ENCODE results near the gene SLC12A8. TPM values are rescaled to one million over a fixed set of nuclear protein-coding genes. Genes with fewer than 3 reads are reported as not detected.

SLC12A8 gene
- total RNA-seq, 1 donor from 2014 or later: 8.0 TPM

DNA sequence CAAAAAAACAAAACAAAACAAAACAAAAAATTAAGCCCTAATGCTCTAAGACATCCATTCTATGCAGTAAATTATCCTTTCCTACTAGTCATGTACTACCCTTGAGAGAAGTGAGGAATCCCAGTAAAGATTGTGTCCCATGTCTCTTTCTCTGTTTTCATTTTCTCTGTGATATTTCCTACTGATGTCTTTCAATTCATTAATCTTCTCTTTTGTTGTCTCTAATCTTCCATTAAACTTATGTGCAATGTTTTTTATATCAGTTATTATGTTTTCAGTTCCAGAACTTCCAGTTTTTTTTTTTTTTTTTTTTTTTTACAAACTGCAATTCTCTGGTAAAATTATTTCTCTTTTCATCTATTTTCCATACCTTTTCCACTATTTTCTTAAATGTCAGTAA lies 44.1 kb upstream of the SLC12A8 start:
- Mint-ChIP-seq H3K27ac (no peak overlapping the region), H3K9me3 (peaks cover 15% of the 10 kb centered on the region), H3K4me1 (no peaks in the 10 kb centered on the region), H3K4me3 (no peak overlapping the region), H3K36me3 (peaks cover 32% of the 10 kb centered on the region), H3K27me3 (ENCODE audit: low read depth) (no peaks in the 10 kb centered on the region)
- TF ChIP-seq, protein P1, sequence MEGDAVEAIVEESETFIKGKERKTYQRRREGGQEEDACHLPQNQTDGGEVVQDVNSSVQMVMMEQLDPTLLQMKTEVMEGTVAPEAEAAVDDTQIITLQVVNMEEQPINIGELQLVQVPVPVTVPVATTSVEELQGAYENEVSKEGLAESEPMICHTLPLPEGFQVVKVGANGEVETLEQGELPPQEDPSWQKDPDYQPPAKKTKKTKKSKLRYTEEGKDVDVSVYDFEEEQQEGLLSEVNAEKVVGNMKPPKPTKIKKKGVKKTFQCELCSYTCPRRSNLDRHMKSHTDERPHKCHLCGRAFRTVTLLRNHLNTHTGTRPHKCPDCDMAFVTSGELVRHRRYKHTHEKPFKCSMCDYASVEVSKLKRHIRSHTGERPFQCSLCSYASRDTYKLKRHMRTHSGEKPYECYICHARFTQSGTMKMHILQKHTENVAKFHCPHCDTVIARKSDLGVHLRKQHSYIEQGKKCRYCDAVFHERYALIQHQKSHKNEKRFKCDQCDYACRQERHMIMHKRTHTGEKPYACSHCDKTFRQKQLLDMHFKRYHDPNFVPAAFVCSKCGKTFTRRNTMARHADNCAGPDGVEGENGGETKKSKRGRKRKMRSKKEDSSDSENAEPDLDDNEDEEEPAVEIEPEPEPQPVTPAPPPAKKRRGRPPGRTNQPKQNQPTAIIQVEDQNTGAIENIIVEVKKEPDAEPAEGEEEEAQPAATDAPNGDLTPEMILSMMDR (IDR thresholded peaks at IDR 0.05; ENCODE audit: unreplicated experiment): no peak
- no peak for DNase-seq (ENCODE audit: low spot score in 2 of 2, unreplicated experiment in 2 of 2)

DNA sequence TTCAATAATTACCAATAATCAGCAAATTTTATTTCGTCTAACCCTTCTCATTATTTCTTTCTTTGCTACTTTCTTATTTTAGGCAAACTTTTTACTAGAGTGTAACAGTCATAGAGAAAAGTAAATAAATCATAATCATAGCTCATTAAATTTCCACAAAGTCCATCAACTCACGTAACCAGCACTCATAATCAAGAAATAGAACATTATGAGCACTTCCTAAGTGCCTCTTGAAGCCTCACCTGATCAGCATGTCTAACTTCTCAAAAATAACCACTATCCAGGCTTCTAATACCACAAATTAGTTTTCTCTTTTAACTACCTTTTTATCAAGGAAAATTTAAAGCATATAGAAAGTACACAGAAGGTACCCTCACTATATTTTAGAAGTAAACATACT lies 38.4 kb upstream of the SLC12A8 start:
- no peak for DNase-seq (ENCODE audit: low spot score in 2 of 2, unreplicated experiment in 2 of 2)
- Mint-ChIP-seq H3K27ac (no peak overlapping the region), H3K4me3 (no peak overlapping the region), H3K36me3 (peaks cover 17% of the 10 kb centered on the region), H3K4me1 (no peaks in the 10 kb centered on the region), H3K9me3 (no peaks in the 10 kb centered on the region), H3K27me3 (ENCODE audit: low read depth) (no peaks in the 10 kb centered on the region)
- TF ChIP-seq, protein P1 (IDR thresholded peaks at IDR 0.05; ENCODE audit: unreplicated experiment): no peak

DNA sequence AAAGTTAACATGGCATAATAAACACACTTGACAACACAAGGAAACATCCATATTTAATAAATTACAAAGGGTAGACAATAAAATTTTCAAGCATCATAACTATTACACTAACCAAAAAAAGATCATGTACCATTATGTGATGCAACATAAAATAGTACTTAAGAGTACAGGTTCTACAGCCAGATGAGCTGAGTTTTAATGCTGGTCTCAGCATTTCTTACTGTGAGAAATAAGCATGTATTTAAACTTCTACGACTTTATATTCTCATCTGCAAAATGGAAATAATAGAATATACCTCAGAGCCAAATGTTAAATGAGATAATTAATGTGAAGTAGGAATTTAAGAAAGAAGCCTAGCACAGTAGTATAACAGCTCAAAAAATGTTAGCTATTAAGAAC lies 33.7 kb upstream of the SLC12A8 start:
- Mint-ChIP-seq H3K27ac (no peak overlapping the region), H3K9me3 (no peaks in the 10 kb centered on the region), H3K27me3 (ENCODE audit: low read depth) (no peaks in the 10 kb centered on the region), H3K4me3 (no peak overlapping the region), H3K36me3 (peaks cover 29% of the 10 kb centered on the region), H3K4me1 (no peaks in the 10 kb centered on the region)
- no peak for DNase-seq (ENCODE audit: low spot score in 2 of 2, unreplicated experiment in 2 of 2)
- TF ChIP-seq, protein P1 (IDR thresholded peaks at IDR 0.05; ENCODE audit: unreplicated experiment): no peak

DNA sequence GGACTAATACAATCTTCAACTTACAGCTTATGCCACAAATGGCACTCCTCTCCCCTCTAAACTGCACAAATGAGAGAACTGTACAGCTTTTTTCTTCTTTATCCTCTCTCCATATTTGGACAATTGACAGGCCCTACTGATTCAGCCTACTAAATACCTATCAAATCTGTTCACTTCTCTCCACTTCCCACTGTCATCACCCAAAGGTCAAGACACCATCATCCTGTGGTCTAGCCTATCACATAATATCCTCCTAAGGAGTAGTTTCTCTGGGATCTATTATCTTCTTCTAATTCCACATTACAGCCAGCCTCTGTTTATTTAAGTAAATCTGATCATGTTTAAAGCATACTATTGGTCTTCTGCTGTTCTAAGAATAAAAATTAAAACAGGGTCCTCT lies 33.0 kb upstream of the SLC12A8 start:
- H3K9me3 Mint-ChIP-seq: no peaks in the 10 kb centered on the region
- no peak overlapping the region for H3K4me3 Mint-ChIP-seq
- TF ChIP-seq, protein P1 (IDR thresholded peaks at IDR 0.05; ENCODE audit: unreplicated experiment): no peak
- H3K36me3 Mint-ChIP-seq: peaks cover 27% of the 10 kb centered on the region
- DNase-seq (ENCODE audit: low spot score in 2 of 2, unreplicated experiment in 2 of 2): no peak
- H3K4me1 Mint-ChIP-seq: no peaks in the 10 kb centered on the region
- H3K27me3 Mint-ChIP-seq (ENCODE audit: low read depth): no peaks in the 10 kb centered on the region
- no peak overlapping the region for H3K27ac Mint-ChIP-seq

DNA sequence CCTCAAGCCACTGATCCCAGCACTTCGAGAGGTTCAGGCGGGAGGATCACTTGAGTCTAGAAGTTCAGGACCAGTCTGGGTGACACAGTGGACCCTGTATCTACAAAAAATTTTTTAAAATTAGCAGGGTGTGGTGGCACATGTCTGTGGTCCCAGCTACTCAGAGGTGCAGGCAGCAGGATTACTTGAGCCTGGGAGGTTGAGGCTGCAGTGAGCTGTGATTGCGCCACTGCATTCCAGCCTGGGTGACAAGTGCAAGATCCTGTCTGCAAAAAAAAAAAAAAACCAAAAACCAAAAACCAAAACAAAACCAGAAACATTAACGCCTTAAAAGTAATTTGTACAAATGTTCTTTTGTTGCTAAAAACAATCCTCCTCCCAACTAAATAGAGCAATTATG lies 27.9 kb upstream of the SLC12A8 start:
- H3K36me3 Mint-ChIP-seq: peaks cover 24% of the 10 kb centered on the region
- H3K9me3 Mint-ChIP-seq: no peaks in the 10 kb centered on the region
- no peak overlapping the region for H3K4me3 Mint-ChIP-seq
- TF ChIP-seq, protein P1 (IDR thresholded peaks at IDR 0.05; ENCODE audit: unreplicated experiment): no peak
- DNase-seq (ENCODE audit: low spot score in 2 of 2, unreplicated experiment in 2 of 2): no peak
- H3K27ac Mint-ChIP-seq: peak overlapping the region; percentile 22
- H3K4me1 Mint-ChIP-seq: no peaks in the 10 kb centered on the region
- no peaks in the 10 kb centered on the region for H3K27me3 Mint-ChIP-seq (ENCODE audit: low read depth)

DNA sequence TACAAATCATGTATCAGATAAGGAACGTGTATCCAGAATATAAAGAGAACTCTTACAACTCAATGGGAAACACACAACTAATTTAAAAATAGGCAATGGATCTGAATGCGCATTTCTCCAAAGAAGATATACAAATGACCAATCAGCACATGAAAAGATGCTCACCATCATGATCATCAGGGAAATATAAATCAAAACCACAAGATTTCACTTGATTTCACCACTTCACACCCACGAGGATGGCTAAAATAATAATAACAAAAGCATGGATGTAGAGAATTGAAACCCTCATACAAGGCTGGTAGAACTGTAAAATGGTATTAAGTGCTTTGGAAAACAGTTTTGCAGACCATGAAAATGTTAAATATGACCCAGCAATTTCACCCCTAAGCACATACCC lies 26.7 kb upstream of the SLC12A8 start:
- no peaks in the 10 kb centered on the region for H3K4me1 Mint-ChIP-seq
- TF ChIP-seq, protein P1 (IDR thresholded peaks at IDR 0.05; ENCODE audit: unreplicated experiment): no peak
- H3K4me3 Mint-ChIP-seq: no peak overlapping the region

More for the DNA sequence above, 26.7 kb upstream of the SLC12A8 start:
- no peak for DNase-seq (ENCODE audit: low spot score in 2 of 2, unreplicated experiment in 2 of 2)
- Mint-ChIP-seq H3K36me3 (peaks cover 15% of the 10 kb centered on the region), H3K9me3 (no peaks in the 10 kb centered on the region), H3K27me3 (ENCODE audit: low read depth) (no peaks in the 10 kb centered on the region), H3K27ac (no peak overlapping the region)

Data from mesothelial cell of epicardium (in vitro differentiated cells).